Liver (tissue), 9 donors: ENCODE measurements around the gene ROBO2. TPM values are rescaled to one million over a fixed set of nuclear protein-coding genes. Genes with fewer than 3 reads are reported as not detected.

Experiments
- DNase-seq: peaks from one replicate; pipeline ENCODE4 v3.0.0-alpha.2; 2017; ENCODE audit warnings: low spot score
- H3K27ac ChIP-seq, 2 donors: one replicate each; pipeline ENCODE4 v1.7.0; 2013; ENCODE audit warnings: inconsistent platforms in 2 of 2, low read length in 2 of 2, control low read depth in 1 of 2, low read depth in 1 of 2, mild to moderate bottlenecking in 1 of 2
- H3K27me3 ChIP-seq, 4 donors: one replicate each; pipeline versions ENCODE4 v1.6.1 to v1.7.0; 2013; ENCODE audit warnings: low read length in 3 of 4, inconsistent platforms in 1 of 4, mild to moderate bottlenecking in 1 of 4, moderate library complexity in 1 of 4; ENCODE audit not compliant: control insufficient read depth in 4 of 4, insufficient read depth in 4 of 4
- H3K36me3 ChIP-seq, 4 donors: one replicate each; pipeline versions ENCODE4 v1.6.1 to v1.7.0; 2013; ENCODE audit warnings: low read length in 3 of 4, mild to moderate bottlenecking in 3 of 4, low read depth in 1 of 4, moderate library complexity in 1 of 4; ENCODE audit not compliant: control insufficient read depth in 4 of 4, insufficient read depth in 3 of 4
- H3K4me1 ChIP-seq, 4 donors: one replicate each; pipeline versions ENCODE4 v1.6.1 to v1.7.0; 2013; ENCODE audit warnings: low read length in 3 of 4, mild to moderate bottlenecking in 3 of 4, moderate library complexity in 1 of 4; ENCODE audit not compliant: control insufficient read depth in 4 of 4, insufficient read depth in 4 of 4
- H3K4me3 ChIP-seq, 3 donors: one replicate each; pipeline versions ENCODE4 v1.6.1 to v1.7.0; 2013; ENCODE audit warnings: low read length in 3 of 3, control low read depth in 1 of 3, low read depth in 1 of 3, mild to moderate bottlenecking in 1 of 3
- H3K9ac ChIP-seq, 2 donors: one replicate each; pipeline ENCODE4 v1.7.0; 2013; ENCODE audit warnings: low read length in 2 of 2, mild to moderate bottlenecking in 2 of 2, moderate library complexity in 2 of 2, control low read depth in 1 of 2, low read depth in 1 of 2
- H3K9me3 ChIP-seq, 4 donors: one replicate each; pipeline versions ENCODE4 v1.6.1 to v1.7.0; 2013; ENCODE audit warnings: low read length in 3 of 4; ENCODE audit not compliant: control insufficient read depth in 4 of 4
- ATF3 ChIP-seq: IDR thresholded peaks from 2 replicates; pipeline ENCODE4 v1.6.1; 2016; ENCODE audit warnings: antibody characterized with exemption
- CTCF ChIP-seq: fragments of 150-350 bp; IDR thresholded peaks from 2 replicates; pipeline ENCODE4 v1.5.1; 2017; ENCODE audit warnings: improper control_type of control experiment, low read depth, low read length; ENCODE audit not compliant: missing input control
- EGR1 ChIP-seq, 2 donors: IDR thresholded peaks; 2 replicates each; pipeline ENCODE4 v1.6.1; 2016 to 2018; ENCODE audit warnings: antibody characterized with exemption in 2 of 2, low read depth in 2 of 2
- FOXA1 ChIP-seq: IDR thresholded peaks from 2 replicates; pipeline ENCODE4 v1.6.1; 2016; ENCODE audit warnings: antibody characterized with exemption
- FOXA2 ChIP-seq: IDR thresholded peaks from 2 replicates; pipeline ENCODE4 v1.6.1; 2016; ENCODE audit warnings: antibody characterized with exemption
- GABPA ChIP-seq, 2 donors: IDR thresholded peaks in 1 of 2; conservative IDR thresholded peaks in 1 of 2; 2 replicates each; pipeline ENCODE4 v1.6.1; 2016; ENCODE audit warnings: antibody characterized with exemption in 2 of 2, mild to moderate bottlenecking in 1 of 2, moderate library complexity in 1 of 2
- HNF4A ChIP-seq, 2 donors: conservative IDR thresholded peaks; 2 replicates each; pipeline ENCODE4 v1.6.1; 2016; ENCODE audit warnings: antibody characterized with exemption in 2 of 2, mild to moderate bottlenecking in 2 of 2
- HNF4G ChIP-seq: IDR thresholded peaks from 2 replicates; pipeline ENCODE4 v1.6.1; 2016; ENCODE audit warnings: antibody characterized with exemption
- JUND ChIP-seq, 2 donors: IDR thresholded peaks; 2 replicates each; pipeline ENCODE4 v1.6.1; 2016; ENCODE audit warnings: antibody characterized with exemption in 2 of 2
- NR2F2 ChIP-seq: IDR thresholded peaks from 2 replicates; pipeline ENCODE4 v1.6.1; 2016; ENCODE audit warnings: antibody characterized with exemption
- RAD21 ChIP-seq, 2 donors: IDR thresholded peaks; 2 replicates each; pipeline ENCODE4 v1.6.1; 2016; ENCODE audit warnings: antibody characterized with exemption in 2 of 2, mild to moderate bottlenecking in 2 of 2
- REST ChIP-seq: IDR thresholded peaks from 2 replicates; pipeline ENCODE4 v1.6.1; 2016; ENCODE audit warnings: antibody characterized with exemption, mild to moderate bottlenecking
- RXRA ChIP-seq, 2 donors: IDR thresholded peaks; 2 replicates each; pipeline ENCODE4 v1.6.1; 2017 to 2018; ENCODE audit warnings: antibody characterized with exemption in 2 of 2, mild to moderate bottlenecking in 1 of 2
- SP1 ChIP-seq: IDR thresholded peaks from 2 replicates; pipeline ENCODE4 v1.6.1; 2018; ENCODE audit warnings: antibody characterized with exemption, mild to moderate bottlenecking
- TAF1 ChIP-seq: conservative IDR thresholded peaks from 2 replicates; pipeline ENCODE4 v1.6.1; 2016; ENCODE audit warnings: antibody characterized with exemption, mild to moderate bottlenecking
- YY1 ChIP-seq: IDR thresholded peaks from 2 replicates; pipeline ENCODE4 v1.6.1; 2016; ENCODE audit warnings: antibody characterized with exemption, mild to moderate bottlenecking
- WGBS: extraction: QIAGEN DNeasy Blood & Tissue Kit; methylation state at CpG from one replicate; pipeline ENCODE4 v1.1.7; 2013; 5-methylcytosine and 5-hydroxymethylcytosine counted together
- polyA plus RNA-seq, 2 donors: library from polyadenylated mRNA; stranded (reverse) in 1 of 2; unstranded in 1 of 2; fragments of 200-250 nt in 1 of 2; fragments of >200 nt in 1 of 2; fragmentation: Nextera tagmentation in 1 of 2; extraction: Ambion mirVana in 1 of 2; gene quantifications; one replicate each; pipeline versions ENCODE4 v1.2.1 to v1.2.3, GENCODE V29; 2013 to 2015
- total RNA-seq, 2 donors: library from RNA; depleted of rRNA; stranded (reverse); fragments of >200 nt; gene quantifications; one replicate each; pipeline ENCODE4 v1.2.3, GENCODE V29; 2014
- TF ChIP-seq, protein P1 (sequence below): IDR thresholded peaks from 2 replicates; pipeline ENCODE4 v1.6.1; 2016; ENCODE audit warnings: antibody characterized with exemption
- TF ChIP-seq, protein P2 (sequence below): IDR thresholded peaks from 2 replicates; pipeline ENCODE4 v1.6.1; 2016; ENCODE audit warnings: antibody characterized with exemption
- donor health status: healthy.
- donor health status: healthy.
- donor health status: healthy.
- donor health status: healthy.
- donor health status: healthy.

Gene ROBO2
- total and polyA plus RNA-seq, 4 donors, result 0.22 to 19.4 (median 1.1) TPM

- WGBS, result 88% methylated on average over 7 of the region's 7 CpGs
Observed at GRCh38 chr3:77068808-77069207, 28.9 kb downstream of the ROBO2 start.

More at GRCh38 chr3:77068808-77069207, 28.9 kb downstream of the ROBO2 start:
- H3K27me3 ChIP-seq, result no peaks in the 10 kb centered on the region
- no peak overlapping the region for H3K9ac ChIP-seq
- H3K27ac ChIP-seq, result no peak overlapping the region
- no peak for DNase-seq
- no peak overlapping the region for H3K4me3 ChIP-seq
- no peaks in the 10 kb centered on the region for H3K4me1 ChIP-seq
- no peak for TF ChIP-seq TAF1
- no peak for TF ChIP-seq NR2F2
- no peak for TF ChIP-seq ATF3
- no peak for TF ChIP-seq HNF4G
- TF ChIP-seq CTCF, result no peak
- no peak for TF ChIP-seq JUND (IDR thresholded peaks at IDR 0.05)
- no peak for TF ChIP-seq YY1
- TF ChIP-seq, protein P1, sequence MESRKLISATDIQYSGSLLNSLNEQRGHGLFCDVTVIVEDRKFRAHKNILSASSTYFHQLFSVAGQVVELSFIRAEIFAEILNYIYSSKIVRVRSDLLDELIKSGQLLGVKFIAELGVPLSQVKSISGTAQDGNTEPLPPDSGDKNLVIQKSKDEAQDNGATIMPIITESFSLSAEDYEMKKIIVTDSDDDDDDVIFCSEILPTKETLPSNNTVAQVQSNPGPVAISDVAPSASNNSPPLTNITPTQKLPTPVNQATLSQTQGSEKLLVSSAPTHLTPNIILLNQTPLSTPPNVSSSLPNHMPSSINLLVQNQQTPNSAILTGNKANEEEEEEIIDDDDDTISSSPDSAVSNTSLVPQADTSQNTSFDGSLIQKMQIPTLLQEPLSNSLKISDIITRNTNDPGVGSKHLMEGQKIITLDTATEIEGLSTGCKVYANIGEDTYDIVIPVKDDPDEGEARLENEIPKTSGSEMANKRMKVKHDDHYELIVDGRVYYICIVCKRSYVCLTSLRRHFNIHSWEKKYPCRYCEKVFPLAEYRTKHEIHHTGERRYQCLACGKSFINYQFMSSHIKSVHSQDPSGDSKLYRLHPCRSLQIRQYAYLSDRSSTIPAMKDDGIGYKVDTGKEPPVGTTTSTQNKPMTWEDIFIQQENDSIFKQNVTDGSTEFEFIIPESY, result no peak
- TF ChIP-seq RXRA (IDR thresholded peaks at IDR 0.05), result no peak
- no peak for TF ChIP-seq FOXA1
- TF ChIP-seq FOXA2, result no peak
- no peak for TF ChIP-seq GABPA (IDR thresholded peaks at IDR 0.05 in 1 of 2, conservative IDR thresholded peaks at IDR 0.05 in 1 of 2)
- TF ChIP-seq HNF4A (conservative IDR thresholded peaks at IDR 0.05), result no peak
- TF ChIP-seq, protein P2, sequence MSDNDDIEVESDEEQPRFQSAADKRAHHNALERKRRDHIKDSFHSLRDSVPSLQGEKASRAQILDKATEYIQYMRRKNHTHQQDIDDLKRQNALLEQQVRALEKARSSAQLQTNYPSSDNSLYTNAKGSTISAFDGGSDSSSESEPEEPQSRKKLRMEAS, result no peak
- TF ChIP-seq SP1, result no peak
- no peak for TF ChIP-seq EGR1 (IDR thresholded peaks at IDR 0.05; ENCODE audit: low read depth in 2 of 2)
- no peak for TF ChIP-seq RAD21 (IDR thresholded peaks at IDR 0.05)
- TF ChIP-seq REST, result no peak
- H3K9me3 ChIP-seq, result no peaks in the 10 kb centered on the region
- H3K36me3 ChIP-seq, result no peaks in the 10 kb centered on the region
